Endothelial cell of umbilical vein (primary cell): ENCODE data around the gene CBFA2T3. TPM values are rescaled to one million over a fixed set of nuclear protein-coding genes. Genes with fewer than 3 reads are reported as not detected.

Experiments
- BruUV-seq: library from RNA; stranded (reverse); fragments of 400-500 nt; replicated peaks from 2 replicates; lab custom pipeline; 2021; lab: Mats Ljungman, UMichigan
- CTCF ChIA-PET: fragments of 300-600, 350-600 bp; sonication (Branson Sonifier 250); formaldehyde crosslinking; loops from one replicate; lab custom pipeline; 2021; ENCODE audit warnings: antibody characterized with exemption, inconsistent platforms; lab: Charles Lee
- POLR2A ChIA-PET: fragments of 300-600, 350-600 bp; sonication (Branson Sonifier 250); formaldehyde crosslinking; loops from one replicate; lab custom pipeline; 2021; ENCODE audit warnings: antibody characterized with exemption, inconsistent platforms; lab: Charles Lee
- DNase-seq: peaks from one replicate; pipeline ENCODE4 v3.0.0-alpha.2; 2011; ENCODE audit warnings: low read depth, low spot score
- FAIRE-seq: peaks from 2 replicates; lab custom pipeline; 2011; peaks lifted over from hg19 to GRCh38; lab: Jason Lieb, UNC
- H2AFZ ChIP-seq: 2 replicates; pipeline ENCODE4 v1.6.0; 2012; ENCODE audit warnings: low read depth, low read length, control low read depth, inconsistent platforms
- H3K27ac ChIP-seq: 2 replicates; pipeline ENCODE4 v1.5.1; 2011; ENCODE audit warnings: low read depth, mild to moderate bottlenecking, control low read depth, low read length, moderate library complexity; ENCODE audit not compliant: insufficient read depth
- H3K27me3 ChIP-seq, 2 experiments: 2 replicates each; pipeline versions ENCODE4 v1.6.0 to v1.6.1; 2011; ENCODE audit warnings: low read length in 2 of 2, mixed read lengths in 1 of 2; ENCODE audit not compliant: control insufficient read depth in 2 of 2, insufficient read depth in 2 of 2
- H3K36me3 ChIP-seq, 2 experiments: 2 replicates in 1 of 2; 3 replicates in 1 of 2; pipeline ENCODE4 v1.5.1; 2011; ENCODE audit warnings: low read length in 2 of 2, mild to moderate bottlenecking in 1 of 2, moderate library complexity in 1 of 2; ENCODE audit not compliant: control insufficient read depth in 2 of 2, insufficient read depth in 2 of 2; ENCODE audit errors: extremely low read depth in 1 of 2
- H3K4me1 ChIP-seq: 3 replicates; pipeline ENCODE4 v1.5.1; 2011; ENCODE audit warnings: mild to moderate bottlenecking, low read length; ENCODE audit not compliant: control insufficient read depth, insufficient read depth; ENCODE audit errors: extremely low read depth
- H3K4me2 ChIP-seq: 2 replicates; pipeline ENCODE4 v1.6.1; 2011; ENCODE audit warnings: low read length, control low read depth, mixed read lengths; ENCODE audit not compliant: insufficient read depth
- H3K4me3 ChIP-seq, 3 experiments: fragments of 200-600 bp in 1 of 3; sonication (generic), shearing (Covaris generic) in 1 of 3; replicated peaks in 1 of 3; 2 replicates each; pipeline ENCODE4 v1.5.1; 2011 to 2016; ENCODE audit warnings: control low read depth in 3 of 3, low read length in 3 of 3, mild to moderate bottlenecking in 2 of 3, inconsistent platforms in 1 of 3, low read depth in 1 of 3, moderate library complexity in 1 of 3; ENCODE audit not compliant: insufficient read depth in 1 of 3
- H3K79me2 ChIP-seq: 2 replicates; pipeline ENCODE4 v1.6.0; 2012; ENCODE audit warnings: low read length, inconsistent platforms; ENCODE audit not compliant: control insufficient read depth, insufficient read depth
- H3K9ac ChIP-seq: replicated peaks from 2 replicates; pipeline ENCODE3; 2011; ENCODE audit warnings: low read length, control low read depth; ENCODE audit not compliant: insufficient read depth; ENCODE audit errors: extremely low read depth
- H3K9me1 ChIP-seq: replicated peaks from 3 replicates; pipeline ENCODE4 v1.6.0; 2011; ENCODE audit warnings: mild to moderate bottlenecking, low read length; ENCODE audit not compliant: control insufficient read depth, insufficient read depth; ENCODE audit errors: extremely low read depth
- H3K9me3 ChIP-seq: replicated peaks from 2 replicates; pipeline ENCODE4 v1.5.1; 2012; ENCODE audit warnings: low read length, inconsistent platforms; ENCODE audit not compliant: control insufficient read depth, insufficient read depth
- H4K20me1 ChIP-seq: replicated peaks from 2 replicates; pipeline ENCODE3; 2011; ENCODE audit warnings: mild to moderate bottlenecking, low read length; ENCODE audit not compliant: control insufficient read depth, insufficient read depth; ENCODE audit errors: extremely low read depth
- CTCF ChIP-seq, 2 donors: IDR thresholded peaks; 1 replicate in 1 of 2; 2 replicates in 1 of 2; pipeline ENCODE4 v1.5.1; 2011; ENCODE audit warnings: low read length in 2 of 2, mild to moderate bottlenecking in 2 of 2, moderate library complexity in 2 of 2, control low read depth in 1 of 2, inconsistent platforms in 1 of 2, low read depth in 1 of 2; ENCODE audit not compliant: insufficient read depth in 1 of 2; ENCODE audit errors: extremely low read depth in 1 of 2
- EZH2 ChIP-seq: IDR thresholded peaks from 2 replicates; pipeline ENCODE4 v1.6.1; 2012; ENCODE audit warnings: borderline replicate concordance, low read depth, mild to moderate bottlenecking, moderate library complexity, low read length, inconsistent platforms; ENCODE audit not compliant: severe bottlenecking
- FOS ChIP-seq: IDR thresholded peaks from 2 replicates; pipeline ENCODE4 v1.6.1; 2011; ENCODE audit warnings: mild to moderate bottlenecking, low read length, moderate library complexity, borderline replicate concordance; ENCODE audit not compliant: insufficient read depth
- GATA2 ChIP-seq: IDR thresholded peaks from 2 replicates; pipeline ENCODE4 v1.7.0; 2011; ENCODE audit warnings: low read depth, mild to moderate bottlenecking, moderate library complexity, mixed read lengths, low read length; ENCODE audit not compliant: insufficient read length, insufficient read depth
- JUN ChIP-seq: IDR thresholded peaks from 2 replicates; pipeline ENCODE4 v1.6.1; 2011; ENCODE audit warnings: borderline replicate concordance, low read depth; ENCODE audit not compliant: insufficient read length, insufficient read depth
- MAX ChIP-seq: IDR thresholded peaks from 2 replicates; pipeline ENCODE4 v1.6.1; 2011; ENCODE audit not compliant: insufficient read depth, insufficient read length
- MYC ChIP-seq: IDR thresholded peaks from one replicate; pipeline ENCODE4 v1.6.1; 2011; ENCODE audit warnings: mild to moderate bottlenecking, low read depth, low read length
- POLR2A ChIP-seq: IDR thresholded peaks from 2 replicates; pipeline ENCODE4 v1.6.1; 2012; ENCODE audit warnings: low read depth, mild to moderate bottlenecking, control low read depth, low read length
- POLR2AphosphoS5 ChIP-seq: IDR thresholded peaks from 2 replicates; pipeline ENCODE4 v1.6.1; 2012; ENCODE audit warnings: low read depth, mild to moderate bottlenecking, control low read depth, low read length, moderate library complexity; ENCODE audit not compliant: insufficient read depth
- dilution Hi-C: fragments of 300-500 bp; cut with MboI; formaldehyde crosslinking; loops from one replicate; pipeline ENCODE4 v1.15.0; 2019; ENCODE audit warnings: low sequenced_read_pairs; ENCODE audit not compliant: extremely low pct_ligation_motif_present
- intact Hi-C: fragments of 100-400 bp; cut with micrococcal nuclease; formaldehyde crosslinking; loops from one replicate; pipeline ENCODE4 v1.10.0; 2022
- polyA plus RNA-seq, 4 experiments: library from polyadenylated mRNA; depleted of rRNA in 3 of 4; stranded (reverse) in 3 of 4; unstranded in 1 of 4; fragments of >200 nt; gene quantifications; 2 replicates each; pipeline versions ENCODE4 v1.2.1 to v1.2.3, GENCODE V29; 2011 to 2012; ENCODE audit warnings: missing spikeins in 1 of 4
- total RNA-seq: library from RNA; stranded (reverse); gene quantifications from 2 replicates; pipeline ENCODE4 v1.2.3, GENCODE V29; 2021

Gene CBFA2T3
- total and polyA plus RNA-seq, 2 donors (not counting 3 experiments of a cell fraction or from before 2014, with no cell fraction given), result not detected

GRCh38 chr16:88978608-88979346 is 1.8 kb upstream of the CBFA2T3 start:
- intact Hi-C loops (no loop called here), dilution Hi-C loops (no loop called here)
- DNase-seq (no peak), FAIRE-seq (no peak)
- Histone ChIP-seq H3K9me3 (no peaks in the 10 kb centered on the region), H4K20me1 (no peaks in the 10 kb centered on the region), H3K4me2 (no peak overlapping the region), H3K27me3 (no peaks in the 10 kb centered on the region), H3K9me1 (no peaks in the 10 kb centered on the region), H3K36me3 (no peaks in the 10 kb centered on the region), H2AFZ (no peak overlapping the region), H3K4me3 (no peak overlapping the region), H3K27ac (no peak overlapping the region), H3K79me2 (no peaks in the 10 kb centered on the region), H3K9ac (no peak overlapping the region), H3K4me1 (peaks cover 4% of the 10 kb centered on the region)
- CTCF ChIA-PET, result no interaction called here
- TF ChIP-seq EZH2 (no peak), POLR2AphosphoS5 (no peak), POLR2A (no peak), CTCF (IDR thresholded peaks at IDR 0.05; ENCODE audit: extremely low read depth in 1 of 2, insufficient read depth in 1 of 2, low read depth in 1 of 2, low read length in 2 of 2) (no peak), MAX (no peak), GATA2 (no peak), JUN (no peak), FOS (no peak), MYC (no peak)
- BruUV-seq, result no TSS peak
- POLR2A ChIA-PET, result no interaction called here
